ENCODE results near the gene SLC27A2.

SLC27A2 gene

DNA sequence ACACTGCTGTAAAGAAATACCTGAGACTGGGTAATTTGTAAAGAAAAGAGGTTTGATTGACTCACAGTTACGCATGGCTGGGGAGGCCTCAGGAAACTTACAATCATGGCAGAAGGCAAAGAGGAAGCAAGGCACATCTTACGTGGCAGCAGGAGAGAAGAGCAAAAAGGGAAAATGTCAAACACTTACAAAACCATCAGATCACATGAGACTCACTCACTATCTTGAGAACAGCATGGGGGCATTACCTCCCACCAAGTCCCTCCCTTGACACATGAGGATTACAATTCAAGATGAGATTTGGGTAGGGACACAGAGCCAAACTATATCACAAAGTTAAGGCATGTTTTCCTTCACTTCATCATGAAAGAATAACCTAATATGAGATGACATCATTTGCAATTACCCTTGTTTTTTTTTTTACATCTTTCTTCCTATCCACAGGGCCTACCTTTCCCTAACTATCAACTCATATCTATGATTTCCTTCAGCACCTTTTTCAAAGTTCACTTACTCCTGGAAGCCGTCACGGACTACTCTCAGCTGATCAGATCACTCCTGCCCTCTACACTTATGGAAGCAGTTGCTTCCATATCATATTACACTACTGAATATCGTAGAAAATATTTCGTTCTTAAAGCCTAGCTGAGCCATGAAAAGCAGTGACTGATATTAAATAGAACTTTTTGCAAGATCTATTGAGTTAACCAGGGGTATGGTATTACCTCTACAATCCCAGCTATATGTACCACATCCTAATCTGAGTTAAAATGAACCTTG lies 37.5 kb upstream of the SLC27A2 start:
- Histone ChIP-seq H3K4me1 (ENCODE audit: control insufficient read depth in 1 of 2, insufficient read depth in 1 of 2, low read depth in 1 of 2, low read length in 1 of 2) (peaks cover 26 to 27% of the 10 kb centered on the region in 2 experiments), H3K36me3 (no peaks in the 10 kb centered on the region), H3K4me3 (ENCODE audit: low read depth in 1 of 2, low read length in 1 of 2) (no peak overlapping the region), H3K27ac (peak overlapping the region; percentile 48), H3K9me3 (no peaks in the 10 kb centered on the region), H3K27me3 (no peaks in the 10 kb centered on the region)
- TF ChIP-seq, protein P1, sequence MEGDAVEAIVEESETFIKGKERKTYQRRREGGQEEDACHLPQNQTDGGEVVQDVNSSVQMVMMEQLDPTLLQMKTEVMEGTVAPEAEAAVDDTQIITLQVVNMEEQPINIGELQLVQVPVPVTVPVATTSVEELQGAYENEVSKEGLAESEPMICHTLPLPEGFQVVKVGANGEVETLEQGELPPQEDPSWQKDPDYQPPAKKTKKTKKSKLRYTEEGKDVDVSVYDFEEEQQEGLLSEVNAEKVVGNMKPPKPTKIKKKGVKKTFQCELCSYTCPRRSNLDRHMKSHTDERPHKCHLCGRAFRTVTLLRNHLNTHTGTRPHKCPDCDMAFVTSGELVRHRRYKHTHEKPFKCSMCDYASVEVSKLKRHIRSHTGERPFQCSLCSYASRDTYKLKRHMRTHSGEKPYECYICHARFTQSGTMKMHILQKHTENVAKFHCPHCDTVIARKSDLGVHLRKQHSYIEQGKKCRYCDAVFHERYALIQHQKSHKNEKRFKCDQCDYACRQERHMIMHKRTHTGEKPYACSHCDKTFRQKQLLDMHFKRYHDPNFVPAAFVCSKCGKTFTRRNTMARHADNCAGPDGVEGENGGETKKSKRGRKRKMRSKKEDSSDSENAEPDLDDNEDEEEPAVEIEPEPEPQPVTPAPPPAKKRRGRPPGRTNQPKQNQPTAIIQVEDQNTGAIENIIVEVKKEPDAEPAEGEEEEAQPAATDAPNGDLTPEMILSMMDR (IDR thresholded peaks at IDR 0.05): no peak

DNA sequence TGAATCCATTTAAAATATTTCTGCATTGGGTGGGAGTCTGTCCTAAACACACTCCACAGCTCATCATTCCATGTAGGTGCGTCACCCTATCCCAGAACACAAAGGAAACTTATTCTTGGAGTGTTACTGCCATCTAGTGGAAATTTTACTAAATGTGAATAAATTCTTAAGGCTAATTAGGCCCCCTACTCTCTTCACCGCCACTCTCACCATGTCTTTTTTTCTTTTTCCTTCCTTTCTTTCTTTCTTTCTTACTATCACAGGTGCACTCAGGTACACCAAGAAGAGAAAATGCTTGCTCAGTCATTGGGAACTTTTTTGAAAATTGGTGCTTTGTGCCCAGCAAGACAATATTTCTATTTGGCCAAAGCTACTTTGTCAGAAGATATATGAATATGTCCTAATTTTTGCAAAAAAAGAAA lies 36.5 kb upstream of the SLC27A2 start:
- H3K27ac ChIP-seq: no peak overlapping the region

DNA sequence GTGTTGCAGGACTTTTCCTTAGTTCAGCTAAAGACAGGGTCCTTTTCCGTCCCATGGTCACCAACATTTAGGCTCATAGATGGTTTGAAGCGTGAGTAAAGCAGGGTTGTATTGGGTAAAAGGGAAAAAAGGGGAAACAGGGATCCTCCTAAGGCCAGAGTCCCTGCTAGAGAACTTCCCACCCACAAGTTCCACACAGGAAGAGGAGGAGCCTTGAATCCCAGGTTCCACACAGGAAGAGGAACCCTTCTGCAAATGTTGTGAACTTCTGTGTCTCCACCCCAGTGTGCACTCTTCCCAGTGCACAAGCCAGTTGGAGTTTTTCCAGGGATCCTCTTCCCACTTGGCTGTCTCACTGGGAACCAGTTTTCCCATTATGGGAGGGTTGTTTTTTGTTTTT lies 35.4 kb upstream of the SLC27A2 start:
- H3K4me1 ChIP-seq (ENCODE audit: control insufficient read depth in 1 of 2, insufficient read depth in 1 of 2, low read depth in 1 of 2, low read length in 1 of 2): peaks cover 25 to 27% of the 10 kb centered on the region in 2 experiments

More for the DNA sequence above, 36.5 kb upstream of the SLC27A2 start:
- TF ChIP-seq, protein P1 (IDR thresholded peaks at IDR 0.05): peak; percentile 57
- no peaks in the 10 kb centered on the region for H3K9me3 ChIP-seq
- H3K27me3 ChIP-seq: no peaks in the 10 kb centered on the region
- H3K36me3 ChIP-seq: no peaks in the 10 kb centered on the region
- H3K4me1 ChIP-seq (ENCODE audit: control insufficient read depth in 1 of 2, insufficient read depth in 1 of 2, low read depth in 1 of 2, low read length in 1 of 2): peaks cover 26 to 27% of the 10 kb centered on the region in 2 experiments
- H3K4me3 ChIP-seq (ENCODE audit: low read depth in 1 of 2, low read length in 1 of 2): no peak overlapping the region

DNA sequence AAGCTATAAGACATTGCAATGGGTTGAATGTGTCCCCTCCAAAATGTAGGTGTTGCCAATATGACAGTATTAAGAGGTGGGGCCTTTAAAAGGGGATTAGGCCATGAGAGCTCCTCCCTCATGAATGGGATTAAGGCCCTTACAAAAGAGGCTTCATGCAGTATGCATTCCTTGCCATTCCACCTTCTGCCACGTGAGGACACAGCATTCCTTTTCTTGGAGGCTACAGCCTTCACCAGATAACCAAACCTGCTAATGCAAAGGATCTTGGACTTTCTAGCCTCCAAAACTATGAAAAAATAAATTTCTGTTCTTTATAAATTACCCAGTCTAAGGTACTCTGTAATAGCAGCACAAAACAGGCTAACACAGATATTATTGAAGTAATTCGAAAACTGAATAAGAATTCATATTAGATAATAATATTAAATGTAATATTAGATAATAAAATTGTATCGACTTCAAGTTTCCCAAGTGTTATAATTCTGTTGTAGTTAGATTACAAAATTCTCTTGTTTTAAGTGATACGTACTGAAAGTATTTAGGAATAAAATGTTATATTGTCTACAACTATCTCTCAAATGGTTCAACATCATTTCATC lies 33.5 kb upstream of the SLC27A2 start:
- Histone ChIP-seq H3K27ac (no peak overlapping the region), H3K27me3 (no peaks in the 10 kb centered on the region), H3K9me3 (no peaks in the 10 kb centered on the region), H3K36me3 (no peaks in the 10 kb centered on the region), H3K4me3 (ENCODE audit: low read depth in 1 of 2, low read length in 1 of 2) (no peak overlapping the region), H3K4me1 (ENCODE audit: control insufficient read depth in 1 of 2, insufficient read depth in 1 of 2, low read depth in 1 of 2, low read length in 1 of 2) (peaks cover 18 to 22% of the 10 kb centered on the region in 2 experiments)
- TF ChIP-seq, protein P1 (IDR thresholded peaks at IDR 0.05): no peak

More for the DNA sequence above, 35.4 kb upstream of the SLC27A2 start:
- Histone ChIP-seq H3K27me3 (no peaks in the 10 kb centered on the region), H3K4me3 (ENCODE audit: low read depth in 1 of 2, low read length in 1 of 2) (no peak overlapping the region), H3K9me3 (no peaks in the 10 kb centered on the region), H3K27ac (no peak overlapping the region), H3K36me3 (no peaks in the 10 kb centered on the region)
- TF ChIP-seq, protein P1 (IDR thresholded peaks at IDR 0.05): no peak

DNA sequence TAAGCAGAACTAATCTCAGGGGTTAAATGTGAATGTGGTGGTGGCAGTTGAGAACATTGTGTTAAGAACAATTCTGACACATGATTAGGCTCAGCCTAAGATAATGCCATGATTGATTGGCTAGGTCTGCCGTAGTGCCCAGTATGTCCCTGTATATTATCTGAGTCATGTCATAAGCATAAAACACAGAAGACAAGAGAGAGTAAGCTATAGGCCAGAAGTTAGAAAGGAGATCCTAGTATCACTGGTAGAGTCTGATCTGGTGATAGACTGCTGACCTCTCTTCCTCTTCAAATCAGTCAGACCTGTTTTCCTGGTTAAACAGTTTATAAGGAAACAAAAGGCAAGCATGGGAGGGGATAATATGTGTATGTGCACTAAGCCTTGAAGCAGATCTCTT lies 32.9 kb upstream of the SLC27A2 start:
- Histone ChIP-seq H3K9me3 (no peaks in the 10 kb centered on the region), H3K27ac (no peak overlapping the region), H3K4me3 (ENCODE audit: low read depth in 1 of 2, low read length in 1 of 2) (no peak overlapping the region), H3K36me3 (no peaks in the 10 kb centered on the region), H3K4me1 (ENCODE audit: control insufficient read depth in 1 of 2, insufficient read depth in 1 of 2, low read depth in 1 of 2, low read length in 1 of 2) (peaks cover 16 to 20% of the 10 kb centered on the region in 2 experiments), H3K27me3 (no peaks in the 10 kb centered on the region)
- TF ChIP-seq, protein P1 (IDR thresholded peaks at IDR 0.05): no peak
